ENCODE data around the gene KCTD2. TPM values are rescaled to one million over a fixed set of nuclear protein-coding genes. Genes with fewer than 3 reads are reported as not detected.
A peak's percentile ranks its signal among the peaks of the same experiment; 100 is the strongest.
"Not testable (repeated sequence)": the region's sequence is repeated elsewhere in the genome, so short reads cannot be mapped to it uniquely, and the experiment has no call there.

Gene KCTD2
- total and polyA plus RNA-seq, 10 donors = 11.0 to 28.4 (median 25.2) TPM

GRCh38 chr17:75020331-75021110, 26.5 kb upstream of the KCTD2 start:
- Histone ChIP-seq H3K4me1 (peaks cover 0 to 13% (median 0%) of the 10 kb centered on the region in 6 donors), H3K27ac (no peak overlapping the region), H3K27me3 (replicated peaks in 1 of 7) (no peaks in the 10 kb centered on the region), H3K4me3 (no peak overlapping the region), H3K9me3 (no peaks in the 10 kb centered on the region), H3K36me3 (peaks cover 0 to 79% (median 56%) of the 10 kb centered on the region in 6 donors)
- WGBS, 5 donors = 92 to 98% (median 97%) methylated on average over 19 of the region's 19 CpGs
- no peak for TF ChIP-seq POLR2A (IDR thresholded peaks at IDR 0.05)
- no peak for DNase-seq
- intact Hi-C loops (cut with DNase I; ENCODE audit: low total_unique reads) = no loop called here

GRCh38 chr17:75024686-75025397, 22.2 kb upstream of the KCTD2 start:
- H3K4me1 ChIP-seq = peaks cover 0 to 26% (median 0%) of the 10 kb centered on the region in 6 donors
- peak; percentile 39 for DNase-seq
- H3K4me3 ChIP-seq = no peak overlapping the region
- WGBS, 5 donors = 73 to 87% (median 80%) methylated on average over 10 of the region's 10 CpGs
- no peak overlapping the region for H3K27ac ChIP-seq
- no peak for TF ChIP-seq POLR2A (IDR thresholded peaks at IDR 0.05)
- no peak for TF ChIP-seq CTCF (IDR thresholded peaks at IDR 0.05 in 8 of 11, conservative IDR thresholded peaks at IDR 0.05 in 3 of 11)
- TF ChIP-seq POLR2AphosphoS5 (IDR thresholded peaks at IDR 0.05) = no peak
- intact Hi-C loops (cut with DNase I; ENCODE audit: low total_unique reads) = no loop called here
- H3K27me3 ChIP-seq (replicated peaks in 1 of 7) = no peaks in the 10 kb centered on the region
- peaks cover 0 to 38% (median 32%) of the 10 kb centered on the region in 6 donors for H3K36me3 ChIP-seq
- H3K9me3 ChIP-seq = peaks cover 0 to 1% (median 0%) of the 10 kb centered on the region in 8 donors

GRCh38 chr17:75025398-75025734, 21.7 kb upstream of the KCTD2 start:
- Histone ChIP-seq H3K4me1 (peaks cover 0 to 26% (median 0%) of the 10 kb centered on the region in 6 donors), H3K36me3 (peaks cover 0 to 32% (median 27%) of the 10 kb centered on the region in 6 donors)
- H3K9me3 ChIP-seq; intact Hi-C loops (cut with DNase I; ENCODE audit: low total_unique reads); H3K27ac ChIP-seq; H3K27me3 ChIP-seq (replicated peaks in 1 of 7); H3K4me3 ChIP-seq: not testable (repeated sequence)
- DNase-seq = peak; percentile 18
- 30 to 68% (median 44%) methylated on average over 9 of the region's 9 CpGs for WGBS, 5 donors

- DNase-seq; H3K9me3 ChIP-seq; H3K27me3 ChIP-seq (replicated peaks in 1 of 7); H3K27ac ChIP-seq; H3K4me3 ChIP-seq; intact Hi-C loops (cut with DNase I; ENCODE audit: low total_unique reads): not testable (repeated sequence)
- Histone ChIP-seq H3K36me3 (peaks cover 0 to 20% (median 14%) of the 10 kb centered on the region in 6 donors), H3K4me1 (peaks cover 0 to 28% (median 0%) of the 10 kb centered on the region in 6 donors)
- 46 to 71% (median 57%) methylated on average over 2 of the region's 2 CpGs for WGBS, 5 donors
Measured at GRCh38 chr17:75026650-75027049, 20.4 kb upstream of the KCTD2 start.

- peaks cover 0 to 10% (median 6%) of the 10 kb centered on the region in 8 donors for H3K9me3 ChIP-seq
- 75 to 97% (median 90%) methylated on average over 8 of the region's 8 CpGs for WGBS, 5 donors
- no peak for TF ChIP-seq POLR2A (IDR thresholded peaks at IDR 0.05)
- no peak for TF ChIP-seq CTCF (IDR thresholded peaks at IDR 0.05 in 8 of 11, conservative IDR thresholded peaks at IDR 0.05 in 3 of 11)
- TF ChIP-seq POLR2AphosphoS5 (IDR thresholded peaks at IDR 0.05) = no peak
- no peaks in the 10 kb centered on the region for H3K36me3 ChIP-seq
- no peak overlapping the region for H3K4me3 ChIP-seq
- intact Hi-C loops (cut with DNase I; ENCODE audit: low total_unique reads) = no loop called here
- DNase-seq = no peak
- peaks cover 0 to 3% (median 0%) of the 10 kb centered on the region in 7 donors for H3K27me3 ChIP-seq (replicated peaks in 1 of 7)
- H3K4me1 ChIP-seq = peaks cover 18 to 58% (median 32%) of the 10 kb centered on the region in 6 donors
- no peak overlapping the region for H3K27ac ChIP-seq
Measured at GRCh38 chr17:75030161-75030560, 16.9 kb upstream of the KCTD2 start.

Data from spleen (tissue), 11 donors.